HG02943 (cell line): Measurements from ENCODE around the gene MAT2A.
"Not testable (repeated sequence)": the region's sequence is repeated elsewhere in the genome, so short reads cannot be mapped to it uniquely, and the experiment has no call there.

ENCODE experiments used
- ATAC-seq: cut with Tn5 transposase; IDR thresholded peaks from one replicate; pipeline ENCODE4 v1.9.1; 2021; ENCODE audit warnings: mild to moderate bottlenecking, low read depth, moderate library complexity; ENCODE audit not compliant: unreplicated experiment

MAT2A gene

GRCh38 chr2:85577386-85578242 is 38.6 kb downstream of the MAT2A start, which contains the start of gene VAMP8:
VAMP8 (plus strand) TSS chr2:85577586; CDS start chr2:85577647, 61 bp downstream.
- peak; percentile 51 for ATAC-seq

GRCh38 chr2:85578243-85579180 is 39.5 kb downstream of the MAT2A start:
- peak; percentile 26 for ATAC-seq

GRCh38 chr2:85579266-85579935 is 40.4 kb downstream of the MAT2A start:
- ATAC-seq, result no peak

- no peak for ATAC-seq
Observed at GRCh38 chr2:85580206-85580605, 41.2 kb downstream of the MAT2A start.

GRCh38 chr2:85582492-85582891 is 43.5 kb downstream of the MAT2A start:
- no peak for ATAC-seq

GRCh38 chr2:85583667-85584353 is 44.8 kb downstream of the MAT2A start:
- no peak for ATAC-seq

- ATAC-seq, result no peak
Observed at GRCh38 chr2:85584354-85584856, 45.4 kb downstream of the MAT2A start, which contains the start of gene VAMP5. VAMP5 (plus strand) TSS chr2:85584431; CDS start chr2:85584491, 60 bp downstream.

- no peak for ATAC-seq
Observed at GRCh38 chr2:85584857-85585780, 46.2 kb downstream of the MAT2A start.

GRCh38 chr2:85585781-85586105 is 46.8 kb downstream of the MAT2A start:
- no peak for ATAC-seq

- ATAC-seq, result no peak
Observed at GRCh38 chr2:85588236-85588635, 49.3 kb downstream of the MAT2A start.

GRCh38 chr2:85588645-85589044 is 49.7 kb downstream of the MAT2A start:
- no peak for ATAC-seq

GRCh38 chr2:85589181-85589580 is 50.2 kb downstream of the MAT2A start:
- no peak for ATAC-seq

- no peak for ATAC-seq
Observed at GRCh38 chr2:85589982-85590791, 51.2 kb downstream of the MAT2A start.

- no peak for ATAC-seq
Observed at GRCh38 chr2:85590950-85591349, 52.0 kb downstream of the MAT2A start.

GRCh38 chr2:85591563-85591962 is 52.6 kb downstream of the MAT2A start:
- no peak for ATAC-seq

GRCh38 chr2:85592299-85592698 is 53.3 kb downstream of the MAT2A start:
- not testable (repeated sequence) for ATAC-seq

GRCh38 chr2:85593023-85593422 is 54.1 kb downstream of the MAT2A start:
- ATAC-seq, result no peak
